Natural killer cell (primary cell): ENCODE results near the gene PDHB. TPM values are rescaled to one million over a fixed set of nuclear protein-coding genes. Genes with fewer than 3 reads are reported as not detected.

Source experiments
- ATAC-seq, 3 donors: fragments of 150-1000 bp in 2 of 3; fragments of 200-7000 bp in 1 of 3; cut with Tn5 transposase; 1 replicate in 1 of 3; 2 replicates in 2 of 3; pipeline ENCODE4 v1.10.0; 2021; ENCODE audit warnings: mild to moderate bottlenecking in 2 of 3, moderate library complexity in 2 of 3
- DNase-seq, 2 donors: peaks; one replicate each; pipeline versions ENCODE4 v3.0.0 to v3.0.0-alpha.2; 2013 to 2021; ENCODE audit warnings: mixed read lengths in 1 of 2
- H3K27ac ChIP-seq: one replicate; pipeline ENCODE4 v1.5.1; 2013; ENCODE audit warnings: mild to moderate bottlenecking, low read length
- H3K27me3 ChIP-seq: one replicate; pipeline ENCODE4 v1.6.1; 2013; ENCODE audit warnings: low read length; ENCODE audit not compliant: control insufficient read depth, insufficient read depth
- H3K36me3 ChIP-seq: one replicate; pipeline ENCODE4 v1.6.1; 2013; ENCODE audit warnings: low read length; ENCODE audit not compliant: control insufficient read depth, insufficient read depth
- H3K4me1 ChIP-seq: one replicate; pipeline ENCODE4 v1.6.1; 2013; ENCODE audit warnings: low read length; ENCODE audit not compliant: control insufficient read depth, insufficient read depth
- H3K4me3 ChIP-seq: one replicate; pipeline ENCODE4 v1.5.1; 2013; ENCODE audit warnings: low read length
- H3K9me3 ChIP-seq: one replicate; pipeline ENCODE4 v1.6.1; 2013; ENCODE audit warnings: low read length; ENCODE audit not compliant: control insufficient read depth, insufficient read depth
- H3K27ac Mint-ChIP-seq, 2 donors: one replicate each; pipeline ENCODE4 v1.8.0; 2022; ENCODE audit warnings: mild to moderate bottlenecking in 2 of 2, mixed read lengths in 2 of 2, moderate library complexity in 1 of 2
- H3K27me3 Mint-ChIP-seq, 2 donors: one replicate each; pipeline ENCODE4 v1.8.0; 2022; ENCODE audit warnings: low read depth in 2 of 2, mixed read lengths in 2 of 2
- H3K36me3 Mint-ChIP-seq: one replicate; pipeline ENCODE4 v1.8.0; 2022; ENCODE audit warnings: mixed read lengths
- H3K4me1 Mint-ChIP-seq, 2 donors: one replicate each; pipeline ENCODE4 v1.8.0; 2022; ENCODE audit warnings: mixed read lengths in 2 of 2
- H3K4me3 Mint-ChIP-seq: one replicate; pipeline ENCODE4 v1.8.0; 2022; ENCODE audit warnings: mild to moderate bottlenecking, moderate library complexity, mixed read lengths
- H3K9me3 Mint-ChIP-seq, 2 donors: one replicate each; pipeline ENCODE4 v1.8.0; 2022; ENCODE audit warnings: mixed read lengths in 2 of 2
- CTCF ChIP-seq: fragments of 200-600 bp; IDR thresholded peaks from one replicate; pipeline ENCODE4 v1.8.0; 2022; ENCODE audit warnings: antibody characterized with exemption
- WGBS: methylation state at CpG from one replicate; pipeline ENCODE4 v1.1.7; 2013; ENCODE audit warnings: missing lambda C conversion rate; ENCODE audit not compliant: insufficient coverage; 5-methylcytosine and 5-hydroxymethylcytosine counted together
- intact Hi-C: fragments of 100-400 bp; cut with micrococcal nuclease; formaldehyde crosslinking; loops from one replicate; pipeline ENCODE4 v1.14.2; 2022
- total RNA-seq, 4 donors: library from RNA; stranded (reverse); fragments of 120-200 nt in 1 of 4; gene quantifications; one replicate each; pipeline versions ENCODE4 v1.2.3 to v1.2.4, GENCODE V29; 2013 to 2022

PDHB gene
- total RNA-seq, 3 donors from 2014 or later (not counting 1 experiment from before 2014, with no cell fraction given) = 33.7 to 52.4 (median 39.9) TPM

- Mint-ChIP-seq H3K4me1 (peaks cover 16 to 26% of the 10 kb centered on the region in 2 donors), H3K36me3 (peaks cover 20% of the 10 kb centered on the region), H3K9me3 (no peaks in the 10 kb centered on the region), H3K27ac (peak overlapping the region; percentile 26 to 53), H3K27me3 (no peaks in the 10 kb centered on the region), H3K4me3 (no peak overlapping the region)
- no peak for TF ChIP-seq CTCF
- peak in 1 of 2 donors; percentile 16 for DNase-seq
- H3K27me3 ChIP-seq = no peaks in the 10 kb centered on the region
- no peak overlapping the region for H3K4me3 ChIP-seq
- no peaks in the 10 kb centered on the region for H3K9me3 ChIP-seq
- ATAC-seq = no peak
- H3K27ac ChIP-seq = no peak overlapping the region
- peaks cover 48% of the 10 kb centered on the region for H3K36me3 ChIP-seq
- intact Hi-C loops = no loop called here
- peaks cover 7% of the 10 kb centered on the region for H3K4me1 ChIP-seq
- 96% methylated on average over 8 of the region's 8 CpGs for WGBS
Observed at GRCh38 chr3:58422756-58423325, 10.8 kb downstream of the PDHB start.

- 60% methylated on average over 7 of the region's 7 CpGs for WGBS
- DNase-seq = no peak
- no peak for TF ChIP-seq CTCF
- Mint-ChIP-seq H3K27ac (peak overlapping the region; percentile 53 to 58), H3K4me1 (peaks cover 16 to 26% of the 10 kb centered on the region in 2 donors), H3K4me3 (no peak overlapping the region), H3K36me3 (peaks cover 17% of the 10 kb centered on the region), H3K9me3 (no peaks in the 10 kb centered on the region), H3K27me3 (no peaks in the 10 kb centered on the region)
- Histone ChIP-seq H3K4me1 (peaks cover 7% of the 10 kb centered on the region), H3K9me3 (no peaks in the 10 kb centered on the region), H3K36me3 (peaks cover 36% of the 10 kb centered on the region), H3K27ac (peak overlapping the region; percentile 4), H3K27me3 (no peaks in the 10 kb centered on the region), H3K4me3 (no peak overlapping the region)
- peak in 2 of 3 donors; percentile 50 to 74 for ATAC-seq
- intact Hi-C loops = no loop called here
Observed at GRCh38 chr3:58421004-58421403, 12.6 kb downstream of the PDHB start.

GRCh38 chr3:58419780-58420507 lies 13.7 kb downstream of the PDHB start:
- Histone ChIP-seq H3K9me3 (no peaks in the 10 kb centered on the region), H3K27ac (no peak overlapping the region), H3K27me3 (no peaks in the 10 kb centered on the region), H3K36me3 (peaks cover 27% of the 10 kb centered on the region), H3K4me3 (no peak overlapping the region), H3K4me1 (peaks cover 7% of the 10 kb centered on the region)
- H3K27ac Mint-ChIP-seq = peak overlapping the region; percentile 35 to 58
- ATAC-seq (no peak), DNase-seq (no peak)
- intact Hi-C loops = no loop called here
- TF ChIP-seq CTCF = no peak
- WGBS = 85% methylated on average over 7 of the region's 7 CpGs
- H3K4me3 Mint-ChIP-seq = no peak overlapping the region
- no peaks in the 10 kb centered on the region for H3K27me3 Mint-ChIP-seq
- peaks cover 8% of the 10 kb centered on the region for H3K36me3 Mint-ChIP-seq
- no peaks in the 10 kb centered on the region for H3K9me3 Mint-ChIP-seq
- peaks cover 16 to 26% of the 10 kb centered on the region in 2 donors for H3K4me1 Mint-ChIP-seq
